Measurements from ENCODE around the gene TLCD3B.
"Not testable (repeated sequence)": the region's sequence is repeated elsewhere in the genome, so short reads cannot be mapped to it uniquely, and the experiment has no call there.

TLCD3B gene

GRCh38 chr16:30025156-30025555 lies 5.9 kb downstream of the TLCD3B start:
- no peak for DNase-seq

- DNase-seq = no peak
These were observed 6.6 kb downstream of the TLCD3B start for GRCh38 chr16:30024451-30024850.

- no peak for DNase-seq
These were observed 7.5 kb downstream of the TLCD3B start for GRCh38 chr16:30023586-30023985.

DNA sequence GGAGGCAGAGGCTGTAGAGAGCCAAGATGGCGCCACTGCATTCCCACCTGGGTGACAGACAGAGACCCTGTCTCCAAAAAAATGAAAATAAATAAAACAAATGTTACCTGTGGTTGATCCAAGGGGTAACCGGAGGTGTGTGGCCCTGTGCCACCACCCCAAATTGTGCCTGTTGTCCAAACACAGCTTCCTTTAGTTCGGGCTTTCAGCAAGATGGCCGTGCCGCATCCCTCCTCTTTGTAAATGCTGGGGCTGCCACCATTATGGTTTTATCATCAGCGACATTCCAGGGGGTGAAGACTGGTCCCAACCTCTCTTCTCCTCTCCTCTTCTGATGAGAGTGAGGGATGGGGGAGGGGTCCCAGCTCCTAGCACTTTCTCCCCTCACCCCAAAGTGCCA lies 8.2 kb downstream of the TLCD3B start, which contains the start of gene C16orf92:
Gene C16orf92 (plus strand): TSS at position 312 of the 400 bp plus-strand sequence. CDS start 143 bp downstream, outside the sequence.
- no peak for DNase-seq

- no peak for DNase-seq
These were observed 12.3 kb downstream of the TLCD3B start for GRCh38 chr16:30018731-30019158.

GRCh38 chr16:30017937-30018336 lies 13.1 kb downstream of the TLCD3B start:
- DNase-seq = not testable (repeated sequence)

DNA sequence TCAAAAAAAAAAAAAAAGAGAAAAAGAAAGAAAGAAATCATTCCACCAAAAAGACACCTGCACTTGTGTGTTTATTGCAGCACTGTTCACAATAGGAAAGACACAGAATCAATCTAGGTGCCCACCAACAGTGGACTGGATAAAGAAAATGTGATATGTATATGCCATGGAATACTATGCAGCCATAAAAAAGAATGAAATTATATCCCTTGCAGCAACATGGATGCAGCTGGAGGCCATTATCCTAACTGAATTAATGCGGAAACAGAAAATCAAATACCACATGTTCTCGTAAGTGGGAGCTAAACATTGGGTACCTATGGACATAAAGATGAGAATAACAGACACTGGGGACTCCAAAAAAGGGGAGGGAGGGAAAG lies 13.8 kb downstream of the TLCD3B start:
- DNase-seq = no peak

DNA sequence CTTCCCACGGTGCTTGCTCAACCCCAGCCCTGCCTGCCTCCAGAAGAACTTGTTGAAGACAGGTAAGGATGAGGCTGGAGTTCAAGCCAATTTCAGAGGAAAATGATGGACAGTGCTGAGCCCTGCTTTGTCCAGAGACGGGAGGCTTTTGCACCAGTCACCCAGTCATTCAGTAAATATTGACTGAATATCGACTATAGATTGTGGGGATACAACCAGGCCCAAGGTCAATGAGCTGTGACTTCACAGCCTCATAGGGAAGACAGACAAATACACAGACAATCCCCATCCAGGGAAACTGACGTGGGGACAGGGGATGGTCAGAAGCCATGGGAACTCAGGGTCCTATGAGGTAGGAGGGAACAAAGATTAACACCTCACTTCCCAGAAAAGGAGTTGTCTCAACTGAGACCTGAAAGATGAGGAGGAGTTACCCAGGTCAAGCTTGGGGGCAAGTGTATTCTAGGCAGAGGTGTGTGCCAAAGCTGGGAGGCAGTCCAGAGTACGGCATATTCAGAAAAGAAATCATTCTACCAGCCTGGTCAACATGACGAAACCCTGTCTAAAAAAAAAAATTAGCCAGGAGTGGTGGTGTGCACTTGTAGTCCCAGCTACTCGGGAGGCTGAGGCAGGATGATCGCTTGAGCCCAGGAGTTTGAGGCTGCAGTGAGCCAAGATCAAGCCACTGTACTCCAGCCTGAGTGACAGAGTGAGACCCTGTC lies 14.4 kb downstream of the TLCD3B start:
- DNase-seq = no peak

DNA sequence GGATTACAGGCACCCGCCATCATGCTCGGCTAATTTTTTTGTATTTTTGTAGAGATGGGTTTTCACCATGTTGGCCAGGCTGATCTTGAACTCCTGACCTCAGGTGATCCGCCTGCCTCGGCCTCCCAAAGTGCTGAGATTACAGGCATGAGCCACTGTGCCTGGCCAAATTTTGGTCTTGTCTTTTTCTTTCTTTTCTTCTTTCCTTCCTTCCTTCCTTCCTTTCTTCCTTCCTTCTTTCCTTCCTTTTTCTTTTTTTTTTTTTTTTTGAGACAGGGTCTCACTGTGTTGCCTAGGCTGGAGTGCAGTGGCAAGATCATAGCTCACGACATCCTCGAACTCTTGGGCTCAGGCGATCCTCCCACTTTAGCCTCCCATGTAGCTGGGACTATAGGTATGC lies 15.6 kb downstream of the TLCD3B start:
- not testable (repeated sequence) for DNase-seq

GRCh38 chr16:30012598-30012997 lies 18.5 kb downstream of the TLCD3B start:
- DNase-seq = not testable (repeated sequence)

DNA sequence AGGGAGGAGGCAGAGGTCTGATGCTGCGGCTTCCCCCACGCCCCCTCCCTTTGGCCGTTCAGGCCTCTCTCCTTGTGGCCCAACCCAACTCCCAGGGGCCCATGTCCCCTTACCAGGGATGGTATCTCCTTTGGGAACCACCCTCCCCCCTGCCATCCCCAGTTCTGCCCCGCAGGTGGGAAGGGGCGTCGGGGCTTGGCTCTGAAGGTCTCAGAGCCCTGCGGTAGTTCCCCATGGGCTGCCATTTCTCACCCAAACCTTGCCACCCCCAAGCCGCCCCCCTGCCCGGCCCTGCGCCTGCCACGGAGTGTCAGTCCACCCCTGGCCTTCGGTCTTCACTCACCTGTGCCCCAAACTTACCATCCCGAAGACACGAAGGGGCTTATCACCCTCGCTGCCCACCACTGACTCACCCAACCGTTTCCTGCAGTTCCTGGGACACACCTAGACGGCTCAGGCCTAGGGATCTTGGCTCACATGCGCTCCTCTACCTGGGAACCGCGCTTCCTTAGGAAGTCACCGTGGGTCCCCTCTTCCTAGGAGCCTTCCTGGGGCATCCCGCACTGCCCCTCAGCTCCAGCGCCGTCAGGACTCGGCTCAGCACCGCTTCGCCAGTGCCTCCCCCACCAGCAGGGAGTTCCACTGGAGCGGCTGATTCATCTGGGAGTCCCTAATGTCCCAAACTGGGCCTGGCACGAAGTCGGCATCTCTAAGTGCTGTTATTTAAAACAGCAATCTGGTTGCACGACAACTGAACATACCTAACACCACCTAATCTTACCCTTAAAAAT lies 19.2 kb downstream of the TLCD3B start:
- no peak for DNase-seq

DNA sequence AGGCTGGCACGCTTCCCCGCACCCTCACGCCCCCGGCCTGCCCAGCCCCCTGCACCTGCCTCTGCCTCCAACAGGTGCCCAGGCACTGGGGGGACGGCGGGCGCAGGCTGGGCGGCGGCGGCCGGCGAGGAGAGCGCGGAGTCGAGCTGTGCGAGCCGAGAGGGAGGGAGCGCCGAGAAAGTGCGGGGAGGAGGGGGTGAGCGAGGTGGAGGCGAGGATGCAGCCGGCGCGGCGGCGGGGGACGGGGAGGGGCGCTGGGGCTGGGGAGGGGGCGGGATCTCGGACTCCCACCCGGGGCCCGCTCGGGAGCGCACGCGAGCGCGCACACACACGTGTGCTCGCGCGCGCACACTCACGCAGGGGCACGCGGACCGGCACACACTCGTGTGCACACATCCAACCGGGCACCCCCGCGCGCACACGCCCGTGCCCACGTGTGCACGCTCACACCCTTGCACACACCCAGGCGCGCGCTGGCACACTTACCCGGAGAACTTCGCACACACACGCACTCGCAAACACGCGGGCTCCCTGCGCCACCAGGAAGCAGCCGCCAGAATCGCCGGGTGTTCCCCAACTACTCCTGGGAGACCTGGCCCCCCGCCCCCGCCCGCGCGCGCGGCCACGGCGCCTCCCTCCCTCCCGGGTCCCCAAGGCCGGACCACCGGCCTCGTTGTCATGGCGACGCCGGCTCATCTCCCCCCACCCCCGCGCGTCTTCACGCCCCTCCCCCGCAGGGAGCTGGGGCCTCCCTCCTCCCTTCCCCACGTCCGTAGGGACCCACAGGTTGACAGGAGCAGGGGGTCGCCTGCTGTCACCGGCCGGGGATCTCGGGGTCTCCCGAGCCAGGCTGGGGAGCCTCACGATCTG lies 20.0 kb downstream of the TLCD3B start, which contains the start of gene DOC2A:
Gene DOC2A (minus strand): TSS at position 184 of the 870 bp plus-strand sequence. CDS start 805 bp downstream, outside the sequence.
- no peak for DNase-seq

GRCh38 chr16:30009990-30010843 lies 20.9 kb downstream of the TLCD3B start:
- DNase-seq = no peak

DNA sequence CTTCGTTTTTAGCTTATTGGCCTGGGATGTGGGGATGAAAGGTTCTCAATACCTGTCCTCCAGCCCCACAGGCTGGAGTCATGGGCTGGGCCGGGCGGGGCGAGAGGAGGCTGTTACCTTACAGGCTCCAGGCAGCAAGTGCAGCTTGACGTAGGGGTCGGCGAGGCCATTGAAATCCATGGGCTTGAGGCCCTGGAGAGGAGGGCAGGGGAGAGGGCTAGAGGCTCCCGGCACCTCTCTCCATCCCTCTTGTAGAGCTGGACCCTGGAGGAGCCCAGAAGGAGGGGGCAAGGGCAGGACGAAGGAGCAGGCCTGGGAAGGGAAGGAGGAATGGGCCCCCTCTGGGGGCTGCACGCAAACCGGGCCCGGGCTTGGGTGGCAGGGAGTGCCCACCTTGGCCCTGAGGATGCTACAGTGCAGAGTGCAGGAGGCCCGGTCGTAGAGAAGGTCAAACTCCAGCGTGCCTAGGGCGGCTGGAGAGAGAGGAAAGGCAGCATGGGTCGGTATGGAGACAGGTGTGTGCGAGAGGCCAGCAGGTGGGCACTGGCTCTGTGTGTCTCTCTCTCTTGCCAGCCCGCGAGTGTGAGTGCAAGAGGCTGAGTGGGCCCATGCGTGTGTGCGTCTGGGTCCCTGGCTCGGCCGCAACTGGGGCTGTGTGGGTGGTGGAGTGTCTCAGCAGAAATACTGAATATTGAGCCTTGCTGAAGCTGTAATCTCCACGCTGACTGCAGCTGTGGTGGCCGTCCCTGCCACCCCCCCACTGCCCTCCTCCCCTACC lies 21.8 kb downstream of the TLCD3B start:
- no peak for DNase-seq

DNA sequence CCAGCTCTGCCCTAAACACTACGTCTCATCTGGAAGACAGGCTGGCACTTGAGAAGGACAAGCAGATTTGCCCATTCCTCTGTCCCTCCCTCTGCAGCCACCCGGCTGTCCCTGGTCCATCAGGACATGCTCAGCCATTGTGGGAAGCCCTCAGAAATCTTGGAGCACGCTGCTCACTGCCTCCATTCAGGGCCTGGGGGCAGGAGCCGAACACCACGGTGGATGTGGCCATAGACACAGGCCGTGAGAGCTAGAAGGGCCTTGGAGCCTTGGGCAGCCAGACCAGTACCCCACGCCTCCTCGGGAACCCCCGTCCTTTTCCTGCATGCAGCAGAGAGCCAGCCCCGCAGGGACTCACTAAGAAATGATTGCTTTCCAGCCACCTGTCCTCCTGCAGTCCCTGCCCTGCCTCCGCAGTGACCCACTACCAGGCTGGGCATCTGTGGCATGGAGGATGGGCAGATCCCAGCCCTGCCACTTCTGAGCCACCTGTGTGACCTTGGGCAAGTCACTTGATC lies 23.6 kb downstream of the TLCD3B start:
- no peak for DNase-seq

- DNase-seq = no peak
These were observed 24.3 kb downstream of the TLCD3B start for GRCh38 chr16:30006659-30007377.

DNA sequence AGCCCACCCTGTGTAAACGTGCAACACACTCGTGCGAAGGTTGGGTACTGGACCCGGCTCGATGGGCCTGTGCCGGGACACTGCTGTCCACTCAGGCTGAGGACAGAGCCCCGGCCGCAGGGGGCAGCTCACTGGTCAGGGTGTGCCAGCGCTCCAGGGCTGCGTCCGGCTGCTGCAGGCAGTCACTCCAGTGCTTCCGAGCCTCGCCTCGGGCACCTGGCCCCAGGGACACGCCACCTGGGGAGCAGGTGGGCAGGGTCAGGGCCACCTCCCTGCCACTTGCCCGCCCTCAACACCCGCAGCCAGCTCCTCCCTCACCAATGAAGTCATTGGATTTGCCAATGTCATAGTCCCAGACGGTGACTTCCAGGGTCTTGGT lies 25.0 kb downstream of the TLCD3B start:
- no peak for DNase-seq

GRCh38 chr16:30005341-30006094 lies 25.6 kb downstream of the TLCD3B start:
- DNase-seq = no peak

DNA sequence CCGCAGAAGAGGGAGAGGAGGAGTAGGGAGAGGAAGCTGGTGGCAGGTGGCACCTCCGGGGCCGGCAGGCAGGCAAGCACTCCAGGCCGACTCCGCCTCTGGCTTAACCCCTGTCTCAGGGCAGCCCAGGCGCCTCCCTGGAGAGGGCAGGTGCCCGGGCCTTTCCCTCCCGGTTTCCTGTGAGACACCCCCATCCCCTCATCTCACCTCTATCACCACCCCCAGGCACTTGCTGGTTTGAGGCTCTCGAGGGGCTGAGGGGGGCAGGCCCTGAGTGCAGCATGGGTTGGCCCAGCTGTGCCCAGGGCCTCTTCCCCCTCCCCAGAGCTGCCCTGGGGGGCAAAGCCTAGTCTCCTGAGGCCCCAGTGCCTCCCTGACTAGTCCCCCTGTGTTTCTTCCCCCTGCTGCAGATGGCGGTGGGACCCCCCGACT lies 26.2 kb downstream of the TLCD3B start:
- DNase-seq = no peak

DNA sequence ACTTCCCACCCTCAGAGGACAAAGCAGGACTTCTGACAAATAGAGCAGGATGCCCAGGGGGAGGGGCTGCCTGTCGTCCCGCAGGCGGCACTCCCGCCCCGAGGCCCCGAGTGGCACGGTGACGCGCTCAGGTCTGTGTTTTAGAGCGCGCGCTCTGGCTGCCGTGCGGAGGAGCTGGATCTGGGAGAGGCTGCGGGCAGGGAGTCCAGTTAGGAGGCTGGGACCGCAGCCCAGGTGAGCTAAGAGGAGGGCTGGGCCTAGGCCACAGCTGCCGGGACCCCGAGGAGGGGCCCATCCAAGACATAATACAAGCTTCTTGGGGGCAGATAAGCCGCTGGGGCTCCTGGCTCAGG lies 26.7 kb downstream of the TLCD3B start:
- DNase-seq = no peak

Measured in activated CD4-positive, CD25-positive, alpha-beta regulatory T cell treated with anti-CD3 and anti-CD28 coated beads, Interleukin-2, amount 50 U/mL, for 72 hours (primary cell).